ENCODE measurements around the gene MAP2.
A peak's percentile ranks its signal among the peaks of the same experiment; 100 is the strongest.

The MAP2 gene

GRCh38 chr2:209534228-209534627, 110.4 kb downstream of the MAP2 start:
- no peak for DNase-seq

GRCh38 chr2:209536363-209536762, 112.5 kb downstream of the MAP2 start:
- no peak for DNase-seq

GRCh38 chr2:209547726-209548125, 123.9 kb downstream of the MAP2 start:
- DNase-seq = no peak

GRCh38 chr2:209549589-209549988, 125.7 kb downstream of the MAP2 start:
- DNase-seq = no peak

GRCh38 chr2:209553913-209554312, 130.1 kb downstream of the MAP2 start:
- no peak for DNase-seq

- peak; percentile 58 for DNase-seq
Measured at GRCh38 chr2:209556354-209556961, 132.6 kb downstream of the MAP2 start.

GRCh38 chr2:209560911-209561310, 137.1 kb downstream of the MAP2 start:
- DNase-seq = no peak

- no peak for DNase-seq
Measured at GRCh38 chr2:209563453-209563852, 139.6 kb downstream of the MAP2 start.

- DNase-seq = no peak
Measured at GRCh38 chr2:209564816-209565215, 141.0 kb downstream of the MAP2 start.

- no peak for DNase-seq
Measured at GRCh38 chr2:209565896-209566582, 142.2 kb downstream of the MAP2 start.

GRCh38 chr2:209570194-209570593, 146.3 kb downstream of the MAP2 start:
- no peak for DNase-seq

- DNase-seq = no peak
Measured at GRCh38 chr2:209574515-209574914, 150.7 kb downstream of the MAP2 start.

- peak; percentile 62 for DNase-seq
Measured at GRCh38 chr2:209577376-209578357, 153.8 kb downstream of the MAP2 start.

GRCh38 chr2:209578394-209579001, 154.7 kb downstream of the MAP2 start:
- DNase-seq = no peak

- DNase-seq = peak; percentile 15
Measured at GRCh38 chr2:209579230-209579749, 155.4 kb downstream of the MAP2 start.

- DNase-seq = no peak
Measured at GRCh38 chr2:209581040-209581439, 157.2 kb downstream of the MAP2 start.

- no peak for DNase-seq
Measured at GRCh38 chr2:209582281-209582680, 158.4 kb downstream of the MAP2 start.

- no peak for DNase-seq
Measured at GRCh38 chr2:209584472-209584871, 160.6 kb downstream of the MAP2 start.

- no peak for DNase-seq
Measured at GRCh38 chr2:209584915-209585314, 161.1 kb downstream of the MAP2 start.

GRCh38 chr2:209591021-209591420, 167.2 kb downstream of the MAP2 start:
- no peak for DNase-seq

GRCh38 chr2:209592106-209592505, 168.3 kb downstream of the MAP2 start:
- DNase-seq = no peak

- no peak for DNase-seq
Measured at GRCh38 chr2:209593930-209594329, 170.1 kb downstream of the MAP2 start.

GRCh38 chr2:209596262-209596661, 172.4 kb downstream of the MAP2 start:
- no peak for DNase-seq

Data from hematopoietic multipotent progenitor cell treated with erythropoietin and hydrocortisone succinate and interleukin-3 and kit ligand, for 4 days (in vitro differentiated cells).